GM10266 (cell line): ENCODE results near the gene SMO.
"Not testable (repeated sequence)": the region's sequence is repeated elsewhere in the genome, so short reads cannot be mapped to it uniquely, and the experiment has no call there.

Experiments
- DNase-seq: peaks from one replicate; pipeline ENCODE4 v3.0.0; 2012; ENCODE audit errors: extremely low spot score
- CTCF ChIP-seq: IDR thresholded peaks from 2 replicates; pipeline ENCODE4 v1.5.1; 2012; ENCODE audit warnings: mild to moderate bottlenecking, low read depth; ENCODE audit not compliant: control insufficient read depth, insufficient read depth; ENCODE audit errors: missing control alignments

The SMO gene

GRCh38 chr7:129238546-129238945, 50.1 kb downstream of the SMO start:
- no peak for TF ChIP-seq CTCF
- no peak for DNase-seq

GRCh38 chr7:129240119-129240820, 51.8 kb downstream of the SMO start:
- no peak for DNase-seq
- no peak for TF ChIP-seq CTCF

- no peak for DNase-seq
- TF ChIP-seq CTCF, result no peak
Measured at GRCh38 chr7:129244220-129244619, 55.8 kb downstream of the SMO start.

- DNase-seq, result no peak
- no peak for TF ChIP-seq CTCF
Measured at GRCh38 chr7:129245533-129245932, 57.1 kb downstream of the SMO start.

- no peak for TF ChIP-seq CTCF
- DNase-seq, result no peak
Measured at GRCh38 chr7:129247087-129247486, 58.7 kb downstream of the SMO start.

- no peak for TF ChIP-seq CTCF
- no peak for DNase-seq
Measured at GRCh38 chr7:129252128-129252527, 63.7 kb downstream of the SMO start.

GRCh38 chr7:129252603-129253002, 64.2 kb downstream of the SMO start:
- DNase-seq, result not testable (repeated sequence)

GRCh38 chr7:129255800-129256199, 67.4 kb downstream of the SMO start:
- no peak for TF ChIP-seq CTCF
- no peak for DNase-seq
